Prostate gland (tissue), 2 donors: ENCODE measurements around the gene BAX.

Source experiments
- CTCF ChIP-seq, 4 experiments: fragments of 200-600 bp in 2 of 4; fragments of 450-650 bp in 2 of 4; sonication (generic) in 2 of 4; IDR thresholded peaks; 1 replicate in 3 of 4; 2 replicates in 1 of 4; pipeline ENCODE4 v1.5.1; 2016 to 2019; ENCODE audit warnings: antibody characterized with exemption in 4 of 4, mild to moderate bottlenecking in 2 of 4, moderate library complexity in 2 of 4
- POLR2A ChIP-seq: fragments of 450-650 bp; IDR thresholded peaks from one replicate; pipeline ENCODE4 v1.6.1; 2016; ENCODE audit warnings: antibody characterized with exemption, mild to moderate bottlenecking
- POLR2AphosphoS5 ChIP-seq: sonication (generic); formaldehyde crosslinking; IDR thresholded peaks from one replicate; pipeline ENCODE4 v1.6.1; 2017; ENCODE audit warnings: antibody characterized with exemption

DNA sequence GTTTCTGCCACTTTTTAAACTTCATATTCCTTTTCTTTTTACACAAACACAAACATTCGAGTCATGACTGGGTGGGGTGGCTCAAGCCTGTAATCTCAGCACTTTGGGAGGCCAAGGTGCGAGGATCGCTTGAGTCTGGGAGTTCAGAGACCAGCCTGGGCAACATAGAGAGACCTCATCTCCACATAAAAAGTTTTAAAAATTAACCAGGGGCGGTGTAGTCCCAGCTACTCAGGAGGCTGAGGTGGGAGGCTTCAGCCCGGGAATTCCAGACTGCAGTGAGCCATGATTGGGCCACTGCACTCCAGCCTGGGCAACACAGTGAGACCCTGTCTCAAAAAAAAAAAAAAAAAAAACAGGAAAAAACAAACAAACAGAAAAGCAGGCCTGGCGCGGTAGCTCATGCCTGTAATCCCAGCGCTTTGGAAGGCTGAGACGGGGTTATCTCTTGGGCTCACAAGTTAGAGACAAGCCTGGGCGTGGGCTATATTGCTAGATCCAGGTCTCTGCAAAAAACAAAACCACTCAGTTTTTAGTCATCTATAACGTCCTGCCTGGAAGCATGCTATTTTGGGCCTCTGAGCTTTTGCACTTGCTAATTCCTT lies 583 bp upstream of the BAX start:
- TF ChIP-seq CTCF (IDR thresholded peaks at IDR 0.05) (no peak), POLR2A (no peak), POLR2AphosphoS5 (no peak)
